Lower leg skin (tissue), 4 donors: ENCODE measurements around the gene CCDC38. TPM values are rescaled to one million over a fixed set of nuclear protein-coding genes. Genes with fewer than 3 reads are reported as not detected.

Experiments used
- DNase-seq, 2 donors: peaks; one replicate each; pipeline ENCODE4 v3.0.0-alpha.2; 2019; ENCODE audit warnings: low spot score in 2 of 2
- H3K4me3 ChIP-seq: fragments of 200-600 bp; sonication (generic); 2 replicates; pipeline ENCODE4 v1.5.1; 2017; ENCODE audit warnings: mild to moderate bottlenecking, low read depth; ENCODE audit not compliant: poor library complexity, severe bottlenecking
- CTCF ChIP-seq, 3 donors: fragments of 450-650 bp; IDR thresholded peaks; one replicate each; pipeline ENCODE4 v1.5.1; 2016; ENCODE audit warnings: antibody characterized with exemption in 3 of 3, mild to moderate bottlenecking in 3 of 3, moderate library complexity in 2 of 3
- POLR2A ChIP-seq, 2 donors: fragments of 450-650 bp; IDR thresholded peaks; one replicate each; pipeline ENCODE4 v1.6.1; 2016 to 2017; ENCODE audit warnings: antibody characterized with exemption in 2 of 2, mild to moderate bottlenecking in 1 of 2, moderate library complexity in 1 of 2
- WGBS, 2 donors: methylation state at CpG; one replicate each; pipeline ENCODE4 v1.1.5; 2018; 5-methylcytosine and 5-hydroxymethylcytosine counted together
- intact Hi-C: fragments of 100-400 bp; cut with DNase I; formaldehyde crosslinking; loops from one replicate; pipeline ENCODE4 v1.15.0; 2023; ENCODE audit warnings: low total_unique reads
- total RNA-seq, 4 donors: library from RNA; depleted of rRNA; stranded (reverse); fragments of >200 nt; gene quantifications; one replicate each; pipeline ENCODE4 v1.1.0, GENCODE V29; 2016

The CCDC38 gene
- total RNA-seq, 4 donors from 2014 or later = 0.06 TPM; not detected in 3

DNA sequence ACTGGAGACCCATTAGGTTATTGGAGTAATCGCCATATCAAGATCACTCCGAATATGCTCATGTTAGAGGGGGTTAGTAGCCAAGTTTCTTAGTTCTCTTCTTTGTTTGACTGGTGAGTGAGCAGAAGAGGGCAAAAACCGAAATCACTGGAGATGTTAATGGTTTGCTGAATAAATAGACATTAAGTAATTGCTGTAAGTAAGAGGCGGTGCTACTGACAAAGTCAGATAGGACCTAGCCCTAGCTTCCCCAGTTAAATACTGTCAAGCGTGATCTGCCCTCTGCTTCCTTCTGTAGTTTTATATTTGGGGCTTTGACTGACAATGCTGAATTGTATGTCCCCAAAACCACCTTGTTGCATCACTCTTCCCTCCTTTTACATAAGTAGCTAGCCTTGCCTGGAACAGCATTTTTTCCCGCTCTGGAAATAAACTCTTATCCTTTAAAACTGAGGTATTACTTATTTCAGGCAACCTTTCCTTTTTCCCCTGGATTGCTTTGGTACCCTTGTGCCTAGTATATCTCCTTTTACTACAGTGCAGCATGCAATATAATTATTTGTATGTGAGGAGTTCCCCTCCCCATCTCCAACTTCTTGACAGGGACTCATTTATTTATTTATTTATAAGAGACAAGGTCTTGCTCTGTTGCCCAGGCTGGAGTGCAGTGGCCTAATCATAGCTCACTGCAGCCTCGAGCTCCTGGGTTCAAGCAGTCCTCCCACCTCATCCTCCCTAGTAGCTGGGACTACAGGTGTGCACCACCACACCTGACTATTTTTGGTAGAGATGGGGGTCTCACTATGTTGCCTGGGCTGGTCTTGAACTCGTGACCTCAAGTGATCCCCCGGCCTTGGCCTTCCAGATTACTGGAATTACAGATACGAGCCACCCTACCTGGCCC lies 82.2 kb downstream of the CCDC38 start:
- 69% methylated on average over 10 of the region's 10 CpGs for WGBS, 2 donors
- DNase-seq = no peak
- H3K4me3 ChIP-seq = no peak overlapping the region
- TF ChIP-seq POLR2A (IDR thresholded peaks at IDR 0.05) = no peak
- no peak for TF ChIP-seq CTCF (IDR thresholded peaks at IDR 0.05)
- intact Hi-C loops = no loop called here

DNA sequence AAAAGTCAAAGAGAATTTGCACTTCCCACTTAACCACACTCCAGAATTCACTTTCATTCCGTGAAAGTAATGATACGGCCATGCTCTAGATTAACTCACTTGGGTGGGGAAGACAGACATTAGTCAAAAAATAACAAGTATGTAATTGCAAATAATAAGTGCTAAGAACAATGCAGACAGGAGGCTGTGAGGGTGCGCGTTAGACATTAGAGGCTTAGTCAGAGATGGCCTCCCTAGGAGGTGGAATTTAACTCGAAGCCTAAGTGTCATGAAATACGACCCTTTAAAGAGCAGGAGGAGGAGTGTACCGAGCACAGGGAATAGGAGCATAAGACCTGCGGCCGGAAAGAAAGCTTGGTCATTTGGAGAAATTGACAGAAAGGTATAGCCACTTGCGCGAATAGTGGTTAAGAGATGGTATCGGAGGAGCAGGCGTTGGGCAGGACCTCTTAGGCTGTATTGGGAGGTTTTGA lies 83.0 kb downstream of the CCDC38 start:
- 1 to 2% methylated on average over 13 of the region's 13 CpGs for WGBS, 2 donors
- intact Hi-C loops = no loop called here
- H3K4me3 ChIP-seq = peak overlapping the region; percentile 82
- TF ChIP-seq CTCF (IDR thresholded peaks at IDR 0.05) (no peak), POLR2A (IDR thresholded peaks at IDR 0.05) (no peak)
- no peak for DNase-seq

DNA sequence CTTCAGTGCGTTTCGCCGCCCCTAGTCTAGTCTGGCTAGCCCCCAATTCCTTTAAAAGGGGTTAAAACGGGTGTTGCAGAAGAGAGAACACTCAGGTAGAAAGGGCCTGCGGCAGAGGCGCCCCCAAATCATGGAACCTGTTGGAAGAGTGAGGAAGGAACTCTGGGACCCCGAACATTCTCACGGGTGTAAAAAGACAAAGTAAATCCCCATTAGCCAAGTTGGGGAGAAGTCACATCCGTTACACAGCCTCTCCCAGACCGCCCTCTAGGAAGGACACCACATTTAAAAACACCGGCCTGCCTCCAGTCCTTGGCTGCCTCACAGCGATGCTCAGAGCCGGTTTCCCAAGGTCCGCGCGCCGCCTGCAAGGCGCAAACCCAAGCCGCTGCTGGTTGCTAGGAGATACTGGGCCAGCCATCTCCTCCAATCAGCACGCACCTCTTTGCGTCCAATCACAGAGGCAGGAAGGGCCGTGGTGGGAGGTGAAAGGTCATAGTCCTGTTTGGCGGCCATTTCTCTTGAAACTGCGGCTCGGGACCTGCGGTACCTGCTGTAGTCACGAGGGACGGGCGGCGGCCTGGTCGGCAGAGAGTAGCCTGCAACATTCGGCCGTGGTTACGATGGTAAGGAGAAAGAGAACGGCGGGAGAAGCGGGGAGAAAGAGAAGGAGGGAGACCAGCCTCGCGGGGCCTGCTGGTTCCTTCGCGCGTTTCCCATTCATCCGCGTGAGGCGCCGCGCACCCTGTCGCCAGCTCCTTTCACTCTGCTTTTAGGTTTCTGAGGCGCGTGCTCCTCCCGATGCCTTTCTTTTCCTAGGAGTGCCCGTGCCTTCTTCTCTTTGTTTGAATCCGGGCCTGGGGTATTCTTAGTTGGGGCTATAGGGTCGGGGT lies 83.7 kb downstream of the CCDC38 start, which contains the start of gene SNRPF:
Gene SNRPF (plus strand): TSS at position 502 of the 893 bp plus-strand sequence. CDS start 122 bp downstream, at position 624.
- DNase-seq = peak; percentile 96 to 99
- no peak for TF ChIP-seq POLR2A (IDR thresholded peaks at IDR 0.05)
- no peak for TF ChIP-seq CTCF (IDR thresholded peaks at IDR 0.05)
- intact Hi-C loops = no loop called here
- H3K4me3 ChIP-seq = peak within 1 kb of the TSS; percentile 82
- WGBS, 2 donors = 1% methylated on average over 53 to 54 of the region's 54 CpGs

GRCh38 chr12:95857799-95858198 lies 84.6 kb downstream of the CCDC38 start:
- DNase-seq = no peak
- intact Hi-C loops = no loop called here
- TF ChIP-seq POLR2A (IDR thresholded peaks at IDR 0.05) (no peak), CTCF (IDR thresholded peaks at IDR 0.05) (no peak)
- H3K4me3 ChIP-seq = no peak overlapping the region
- WGBS, 2 donors = 61 to 64% methylated on average over 18 of the region's 18 CpGs

DNA sequence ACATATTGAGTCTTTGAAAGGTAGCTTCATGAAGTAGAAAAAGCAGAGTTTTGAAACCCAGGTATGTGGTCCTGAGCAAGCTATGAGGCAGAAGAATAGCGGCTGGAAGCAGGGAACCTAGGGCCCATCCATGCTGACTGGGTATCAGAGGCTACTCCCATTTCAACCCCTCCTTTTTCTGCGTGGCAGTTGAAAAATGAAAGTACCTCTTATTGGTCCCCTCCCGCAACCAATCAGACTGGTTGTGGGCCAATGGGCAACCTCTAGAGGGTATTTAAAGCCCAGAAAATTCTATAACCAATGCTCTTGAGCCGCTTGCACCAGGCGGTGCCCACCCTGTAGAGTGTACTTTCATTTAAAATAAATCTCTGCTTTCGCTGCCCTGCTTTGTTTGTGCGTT lies 85.3 kb downstream of the CCDC38 start:
- 93 to 95% methylated on average over 7 of the region's 7 CpGs for WGBS, 2 donors
- DNase-seq = no peak
- intact Hi-C loops = no loop called here
- TF ChIP-seq POLR2A (IDR thresholded peaks at IDR 0.05) = no peak
- no peak for TF ChIP-seq CTCF (IDR thresholded peaks at IDR 0.05)
- H3K4me3 ChIP-seq = no peak overlapping the region
